HUDEP-2 (cell line): ENCODE data around the gene RGL1.
A peak's percentile ranks its signal among the peaks of the same experiment; 100 is the strongest.

Experiments
- DNase-seq, 76 experiments: peaks; one replicate each; lab custom pipeline; 2025; ENCODE audit not compliant: unreplicated experiment in 76 of 76; lab: John Stamatoyannopoulos, UW

Gene RGL1

GRCh38 chr1:183945428-183946319 is 140.8 kb downstream of the RGL1 start:
- DNase-seq: no peak

GRCh38 chr1:183946320-183946613 is 141.3 kb downstream of the RGL1 start:
- no peak for DNase-seq

- DNase-seq: no peak
Observed at GRCh38 chr1:183947988-183948387, 143.1 kb downstream of the RGL1 start.

GRCh38 chr1:183952101-183952500 is 147.2 kb downstream of the RGL1 start:
- no peak for DNase-seq

- no peak for DNase-seq
Observed at GRCh38 chr1:183953031-183953430, 148.1 kb downstream of the RGL1 start.

GRCh38 chr1:183954496-183954895 is 149.6 kb downstream of the RGL1 start:
- no peak for DNase-seq

GRCh38 chr1:183956559-183957188 is 151.8 kb downstream of the RGL1 start:
- DNase-seq: peak in 1 of 76 experiments; percentile 5

GRCh38 chr1:183957216-183957830 is 152.4 kb downstream of the RGL1 start:
- no peak for DNase-seq

GRCh38 chr1:183958958-183959357 is 154.0 kb downstream of the RGL1 start:
- no peak for DNase-seq

- no peak for DNase-seq
Observed at GRCh38 chr1:183961132-183961531, 156.2 kb downstream of the RGL1 start.

- DNase-seq: no peak
Observed at GRCh38 chr1:183962903-183963302, 158.0 kb downstream of the RGL1 start.

GRCh38 chr1:183965726-183966125 is 160.8 kb downstream of the RGL1 start:
- DNase-seq: no peak

- DNase-seq: no peak
Observed at GRCh38 chr1:183966487-183966886, 161.6 kb downstream of the RGL1 start.

GRCh38 chr1:183967914-183968313 is 163.0 kb downstream of the RGL1 start:
- DNase-seq: no peak

- DNase-seq: no peak
Observed at GRCh38 chr1:183968386-183968785, 163.5 kb downstream of the RGL1 start.

- no peak for DNase-seq
Observed at GRCh38 chr1:183970516-183971300, 165.8 kb downstream of the RGL1 start.

- DNase-seq: no peak
Observed at GRCh38 chr1:183975651-183976050, 170.7 kb downstream of the RGL1 start.

GRCh38 chr1:183977717-183978116 is 172.8 kb downstream of the RGL1 start:
- no peak for DNase-seq
